MG63 (cell line): ENCODE data around the gene ZNF740. TPM values are rescaled to one million over a fixed set of nuclear protein-coding genes. Genes with fewer than 3 reads are reported as not detected.
A peak's percentile ranks its signal among the peaks of the same experiment; 100 is the strongest.
"Not testable (repeated sequence)": the region's sequence is repeated elsewhere in the genome, so short reads cannot be mapped to it uniquely, and the experiment has no call there.

Source experiments
- DNase-seq: peaks from one replicate; pipeline ENCODE4 v3.0.0-alpha.2; 2020
- H3K27me3 ChIP-seq: fragments of 250-450 bp; sonication (Bioruptor Pico); 2 replicates; pipeline ENCODE4 v1.5.1; 2020; ENCODE audit warnings: mild to moderate bottlenecking, moderate library complexity
- H3K36me3 ChIP-seq: fragments of 250-450 bp; sonication (Bioruptor Pico); 2 replicates; pipeline ENCODE4 v1.5.1; 2020; ENCODE audit warnings: mild to moderate bottlenecking, moderate library complexity
- H3K4me3 ChIP-seq: fragments of 250-450 bp; sonication (Bioruptor Pico); 2 replicates; pipeline ENCODE4 v1.5.1; 2020; ENCODE audit warnings: mild to moderate bottlenecking, moderate library complexity
- H3K9me3 ChIP-seq: fragments of 250-450 bp; sonication (Bioruptor Pico); 2 replicates; pipeline ENCODE4 v1.5.1; 2020; ENCODE audit warnings: mild to moderate bottlenecking, moderate library complexity
- total RNA-seq: library from RNA; depleted of rRNA; stranded (reverse); fragments of >200 nt; shearing (Covaris generic); gene quantifications from 2 replicates; pipeline ENCODE4 v1.2.3, GENCODE V29; 2014; ENCODE audit warnings: low replicate concordance

ZNF740 gene
- total RNA-seq, 1 experiment from 2014 or later = 14.7 TPM

DNA sequence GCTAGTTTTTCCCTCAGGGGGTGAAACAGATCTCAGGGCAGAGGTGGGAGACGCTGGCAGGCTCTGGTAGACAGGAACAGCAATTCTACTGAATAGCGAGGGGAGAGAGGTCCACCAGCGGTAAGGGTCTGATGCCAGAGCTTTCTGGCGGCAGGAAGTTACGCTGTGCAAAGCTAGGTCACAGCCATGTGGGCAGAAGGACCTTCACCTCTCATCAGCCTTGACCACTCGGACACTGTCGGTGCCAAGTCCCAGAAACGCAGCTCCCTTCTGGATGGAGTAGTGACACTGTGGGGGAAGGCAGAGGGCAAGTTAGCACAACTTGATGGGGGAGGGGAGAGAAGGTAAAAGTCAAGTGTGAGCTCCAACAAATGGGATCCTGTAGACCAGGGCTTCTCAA, 10.3 kb upstream of the ZNF740 start:
- H3K9me3 ChIP-seq = no peaks in the 10 kb centered on the region
- H3K4me3 ChIP-seq = no peak overlapping the region
- no peak for DNase-seq
- H3K36me3 ChIP-seq = no peaks in the 10 kb centered on the region
- no peaks in the 10 kb centered on the region for H3K27me3 ChIP-seq

GRCh38 chr12:53170876-53171724, 9.4 kb upstream of the ZNF740 start:
- H3K9me3 ChIP-seq = no peaks in the 10 kb centered on the region
- H3K36me3 ChIP-seq = no peaks in the 10 kb centered on the region
- DNase-seq = no peak
- H3K27me3 ChIP-seq = no peaks in the 10 kb centered on the region
- no peak overlapping the region for H3K4me3 ChIP-seq

- H3K27me3 ChIP-seq = no peaks in the 10 kb centered on the region
- no peaks in the 10 kb centered on the region for H3K36me3 ChIP-seq
- no peak for DNase-seq
- H3K4me3 ChIP-seq = no peak overlapping the region
- H3K9me3 ChIP-seq = no peaks in the 10 kb centered on the region
Measured at GRCh38 chr12:53171725-53172329, 8.7 kb upstream of the ZNF740 start.

GRCh38 chr12:53172352-53172751, 8.2 kb upstream of the ZNF740 start:
- Histone ChIP-seq H3K27me3 (no peaks in the 10 kb centered on the region), H3K4me3 (no peak overlapping the region), H3K36me3 (no peaks in the 10 kb centered on the region), H3K9me3 (no peaks in the 10 kb centered on the region)
- peak; percentile 66 for DNase-seq

DNA sequence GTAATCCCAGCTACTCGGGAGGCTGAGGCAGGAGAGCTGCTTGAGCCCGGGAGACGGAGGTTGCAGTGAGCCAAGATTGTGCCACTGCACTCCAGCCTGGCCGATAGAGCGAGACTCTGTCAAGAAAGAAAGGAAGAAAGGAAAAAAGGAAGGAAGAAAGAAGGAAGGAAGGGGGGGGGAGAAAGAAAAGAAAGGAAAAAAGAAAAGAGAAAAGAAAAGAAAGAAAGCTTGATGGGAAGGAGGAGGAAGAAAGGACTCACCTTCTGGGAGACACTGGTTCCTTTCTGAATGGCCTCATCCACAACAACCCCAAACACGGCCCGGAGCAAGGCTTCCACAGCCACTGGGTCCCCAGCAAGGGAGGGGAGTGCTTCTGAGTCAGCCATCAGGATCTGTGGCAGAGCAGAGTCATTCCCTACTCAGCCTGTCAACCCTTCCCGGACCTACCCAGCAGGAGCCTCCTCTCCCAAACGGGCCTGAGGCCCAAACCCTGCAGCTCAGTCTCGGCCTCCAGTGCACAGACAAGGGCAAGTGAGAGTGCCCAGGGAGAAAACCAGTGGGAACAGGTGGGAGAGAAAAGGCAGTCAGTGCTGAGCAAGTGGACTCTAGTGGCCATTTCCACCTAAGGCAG, 7.3 kb upstream of the ZNF740 start:
- no peaks in the 10 kb centered on the region for H3K36me3 ChIP-seq

DNA sequence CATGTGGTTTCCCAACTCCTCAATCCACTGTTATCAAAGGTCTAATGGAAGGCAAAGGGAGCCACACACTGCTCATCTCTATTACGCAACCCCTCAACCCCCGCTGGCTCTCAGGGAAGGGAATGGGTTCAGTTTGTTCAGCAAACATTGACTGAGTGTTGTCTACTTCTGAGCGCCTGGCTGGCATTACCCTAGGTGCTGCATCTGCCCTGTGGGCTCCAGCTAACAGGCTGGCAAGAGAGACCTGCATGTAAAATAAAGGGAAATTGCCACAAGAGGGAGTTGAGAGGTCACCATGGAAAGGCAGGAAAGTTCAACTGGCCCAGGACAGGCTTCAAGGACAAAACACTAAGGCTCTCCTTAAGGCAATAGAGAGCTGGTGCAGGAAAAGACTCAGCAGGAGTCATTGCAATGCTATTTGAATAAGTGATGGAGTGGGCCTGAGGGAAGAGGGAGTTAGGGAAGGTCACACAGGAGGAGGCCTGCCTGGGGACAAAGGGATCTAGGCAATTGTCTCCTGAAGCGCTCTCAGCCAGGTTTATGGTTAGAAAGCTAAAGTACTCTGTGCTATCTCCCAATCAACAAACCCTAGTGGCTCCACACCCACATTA, 5.5 kb upstream of the ZNF740 start:
- Histone ChIP-seq H3K27me3 (no peaks in the 10 kb centered on the region), H3K36me3 (no peaks in the 10 kb centered on the region), H3K4me3 (no peak overlapping the region), H3K9me3 (no peaks in the 10 kb centered on the region)
- DNase-seq = peak; percentile 26

More for the DNA sequence above, 7.3 kb upstream of the ZNF740 start:
- Histone ChIP-seq H3K4me3 (no peak overlapping the region), H3K27me3 (no peaks in the 10 kb centered on the region), H3K9me3 (no peaks in the 10 kb centered on the region)
- no peak for DNase-seq

- no peak overlapping the region for H3K4me3 ChIP-seq
- H3K36me3 ChIP-seq = peaks cover 5% of the 10 kb centered on the region
Measured at GRCh38 chr12:53176750-53177149, 3.8 kb upstream of the ZNF740 start.

DNA sequence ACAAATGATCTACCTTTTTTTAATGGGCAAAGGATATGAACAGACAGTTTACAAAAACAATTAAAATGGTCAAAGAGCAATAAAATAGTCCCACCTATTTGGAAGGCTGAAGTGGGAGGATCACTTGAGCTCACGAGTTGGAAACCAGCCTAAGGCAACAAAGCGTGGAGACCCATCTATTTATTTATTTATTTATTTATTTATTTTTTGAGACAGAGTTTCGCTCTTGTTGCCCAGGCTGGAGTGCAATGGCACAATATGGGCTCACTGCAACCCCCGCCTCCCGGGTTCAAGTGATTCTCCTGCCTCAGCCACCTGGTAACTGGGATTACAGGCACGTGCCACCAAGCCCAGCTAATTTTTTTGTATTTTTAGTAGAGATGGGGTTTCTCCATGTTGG, 3.1 kb upstream of the ZNF740 start:
- H3K27me3 ChIP-seq, H3K4me3 ChIP-seq, DNase-seq, H3K9me3 ChIP-seq: not testable (repeated sequence)
- peaks cover 12% of the 10 kb centered on the region for H3K36me3 ChIP-seq

More at GRCh38 chr12:53176750-53177149, 3.8 kb upstream of the ZNF740 start:
- no peak for DNase-seq
- H3K27me3 ChIP-seq = no peaks in the 10 kb centered on the region
- no peaks in the 10 kb centered on the region for H3K9me3 ChIP-seq

DNA sequence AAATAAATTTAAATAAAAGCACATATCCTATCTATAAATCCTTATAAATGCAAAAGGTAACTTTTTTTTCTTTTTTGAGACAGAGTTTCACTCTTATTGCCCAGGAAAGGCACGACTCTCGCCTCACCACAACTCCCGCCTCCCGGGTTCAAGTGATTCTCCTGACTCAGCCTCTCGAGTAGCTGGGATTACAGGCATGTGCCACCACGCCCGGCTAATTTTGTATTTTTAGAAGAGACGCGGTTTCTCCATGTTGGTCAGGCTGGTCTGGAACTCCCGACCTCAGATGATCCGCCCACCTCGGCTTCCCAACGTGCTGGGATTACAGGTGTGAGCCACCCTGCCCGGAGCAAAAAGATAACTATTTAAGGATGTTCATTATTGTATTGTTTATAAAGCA, 1.7 kb upstream of the ZNF740 start:
- peaks cover 26% of the 10 kb centered on the region for H3K36me3 ChIP-seq
- not testable (repeated sequence) for H3K27me3 ChIP-seq, H3K9me3 ChIP-seq, DNase-seq, H3K4me3 ChIP-seq

DNA sequence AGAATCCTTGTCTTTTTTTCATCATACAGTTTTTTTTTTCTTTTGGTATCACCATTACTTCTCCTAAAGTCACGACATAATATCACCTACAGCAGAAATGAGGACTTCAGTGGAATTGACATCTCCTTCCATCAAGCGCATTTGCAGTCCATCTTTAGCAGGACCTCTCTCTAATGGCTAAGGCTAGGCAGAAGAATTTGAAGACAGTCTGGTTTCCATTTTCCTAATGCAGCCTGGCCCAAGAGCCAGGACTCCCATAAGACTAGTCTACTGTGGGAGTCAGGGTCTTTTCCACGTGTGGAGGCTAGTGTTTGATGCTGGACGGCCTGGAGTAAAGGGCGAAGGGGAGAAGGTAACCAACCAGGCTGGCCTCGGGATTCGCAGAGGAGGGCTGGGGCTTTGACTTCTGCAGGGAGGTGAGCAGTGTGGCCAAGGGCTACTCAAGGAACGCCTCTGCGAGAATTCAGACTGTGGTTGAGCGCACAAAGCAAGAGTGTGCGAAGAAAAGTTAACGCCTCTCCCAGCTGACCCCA, 769 bp upstream of the ZNF740 start:
- DNase-seq = no peak
- Histone ChIP-seq H3K36me3 (peaks cover 33% of the 10 kb centered on the region), H3K27me3 (no peaks in the 10 kb centered on the region), H3K4me3 (peak overlapping the region; percentile 96), H3K9me3 (no peaks in the 10 kb centered on the region)

- no peaks in the 10 kb centered on the region for H3K27me3 ChIP-seq
- H3K9me3 ChIP-seq = no peaks in the 10 kb centered on the region
- peaks cover 46% of the 10 kb centered on the region for H3K36me3 ChIP-seq
- peak; percentile 84 for DNase-seq
- peak overlapping the region; percentile 96 for H3K4me3 ChIP-seq
Measured at GRCh38 chr12:53180931-53181645, 566 bp downstream of the ZNF740 start.

DNA sequence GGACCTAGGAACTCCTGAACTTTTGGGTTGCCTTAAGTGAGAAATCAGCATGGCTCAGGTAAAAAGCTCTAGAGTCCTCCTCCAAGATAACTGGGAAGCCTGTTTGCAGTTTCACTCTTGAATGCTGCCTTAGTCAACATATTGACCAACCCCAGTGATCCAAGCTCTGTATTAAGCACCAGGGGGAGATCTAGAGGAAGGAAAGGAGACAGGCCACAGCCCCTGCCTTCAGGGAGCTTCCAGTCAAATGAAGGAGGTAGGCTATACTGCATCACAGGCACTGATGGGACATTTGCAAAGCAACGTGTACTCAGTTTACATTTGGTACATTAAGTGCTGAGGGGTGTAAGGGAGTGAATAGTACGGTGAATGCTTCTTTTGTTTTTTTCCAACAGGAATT, 1.4 kb downstream of the ZNF740 start:
- Histone ChIP-seq H3K9me3 (no peaks in the 10 kb centered on the region), H3K27me3 (no peaks in the 10 kb centered on the region), H3K4me3 (peak overlapping the region; percentile 96), H3K36me3 (peaks cover 55% of the 10 kb centered on the region)
- DNase-seq = no peak

- Histone ChIP-seq H3K27me3 (no peaks in the 10 kb centered on the region), H3K36me3 (peaks cover 65% of the 10 kb centered on the region), H3K4me3 (no peak overlapping the region), H3K9me3 (no peaks in the 10 kb centered on the region)
- DNase-seq = no peak
Measured at GRCh38 chr12:53182903-53183302, 2.4 kb downstream of the ZNF740 start.

GRCh38 chr12:53184828-53185227, 4.3 kb downstream of the ZNF740 start:
- no peaks in the 10 kb centered on the region for H3K9me3 ChIP-seq
- no peak overlapping the region for H3K4me3 ChIP-seq
- DNase-seq = no peak
- peaks cover 71% of the 10 kb centered on the region for H3K36me3 ChIP-seq
- H3K27me3 ChIP-seq = no peaks in the 10 kb centered on the region

DNA sequence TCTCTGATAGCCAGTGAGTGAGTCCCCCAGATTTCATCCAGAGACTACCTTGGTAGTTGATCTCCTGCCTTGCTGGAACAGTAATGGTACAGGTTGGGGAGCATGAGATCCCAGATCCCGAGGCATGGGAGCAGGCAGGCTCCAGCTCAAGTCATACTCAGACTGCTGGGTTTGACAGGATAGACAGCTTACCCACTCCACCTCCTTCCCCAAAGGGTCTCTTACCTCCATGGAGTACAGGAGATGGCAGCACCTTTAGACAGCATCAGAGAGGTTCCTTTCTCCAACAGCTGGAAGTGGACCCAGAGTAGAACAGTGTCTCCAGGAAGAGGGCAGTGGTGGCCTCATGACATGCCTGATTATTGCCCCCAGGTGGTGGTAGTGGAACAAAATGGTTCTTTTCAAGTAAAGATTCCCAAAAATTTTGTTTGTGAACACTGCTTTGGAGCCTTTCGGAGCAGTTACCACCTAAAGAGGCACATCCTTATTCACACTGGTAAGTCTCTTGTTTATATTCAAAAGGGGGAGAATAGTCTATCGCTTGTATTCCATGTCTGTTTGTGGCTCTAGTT, 5.1 kb downstream of the ZNF740 start:
- Histone ChIP-seq H3K9me3 (no peaks in the 10 kb centered on the region), H3K36me3 (peaks cover 71% of the 10 kb centered on the region), H3K27me3 (no peaks in the 10 kb centered on the region), H3K4me3 (no peak overlapping the region)
- DNase-seq = no peak

GRCh38 chr12:53186745-53187144, 6.2 kb downstream of the ZNF740 start:
- Histone ChIP-seq H3K4me3 (no peak overlapping the region), H3K9me3 (no peaks in the 10 kb centered on the region), H3K27me3 (no peaks in the 10 kb centered on the region), H3K36me3 (peaks cover 69% of the 10 kb centered on the region)
- DNase-seq = no peak
